HEK293 (cell line): ENCODE measurements around the gene PKD2L1.

Source experiments
- CTCF ChIA-PET: fragments of 350-600 bp; formaldehyde crosslinking; extraction: SDS; loops from one replicate; lab custom pipeline; 2021; ENCODE audit warnings: antibody characterized with exemption; lab: Yijun Ruan, JAX
- POLR2A ChIA-PET: fragments of 300-600 bp; formaldehyde crosslinking; extraction: SDS; loops from one replicate; lab custom pipeline; 2020; ENCODE audit warnings: antibody characterized with exemption, inconsistent platforms; lab: Yijun Ruan, JAX
- H3K27ac ChIP-seq: fragments of 200-500 bp; sonication (Bioruptor generic); 2 replicates; pipeline ENCODE4 v1.5.1; 2014; ENCODE audit warnings: low read depth, low read length, control low read depth, inconsistent platforms; ENCODE audit errors: extremely low read depth
- H3K36me3 ChIP-seq, 2 experiments: fragments of 200-500 bp in 1 of 2; sonication (Bioruptor generic) in 1 of 2; 1 replicate in 1 of 2; 2 replicates in 1 of 2; pipeline ENCODE4 v1.5.1; 2014 to 2017; ENCODE audit warnings: inconsistent platforms in 2 of 2, low read length in 2 of 2; ENCODE audit not compliant: control insufficient read depth in 2 of 2, insufficient read depth in 1 of 2
- H3K4me1 ChIP-seq: fragments of 200-500 bp; sonication (Bioruptor generic); 2 replicates; pipeline ENCODE4 v1.5.1; 2014; ENCODE audit warnings: mild to moderate bottlenecking, low read length, inconsistent platforms; ENCODE audit not compliant: control insufficient read depth, insufficient read depth
- H3K4me3 ChIP-seq: 2 replicates; pipeline ENCODE4 v1.5.1; 2011; ENCODE audit warnings: low read depth, mild to moderate bottlenecking, control low read depth, low read length, moderate library complexity
- H3K9me3 ChIP-seq: fragments of 200-500 bp; sonication (Bioruptor generic); 2 replicates; pipeline ENCODE4 v1.5.1; 2014; ENCODE audit warnings: low read depth, low read length, inconsistent platforms; ENCODE audit not compliant: control insufficient read depth, insufficient read depth
- GLIS1 ChIP-seq: fragments of 450-650 bp; formaldehyde crosslinking; IDR thresholded peaks from 2 replicates; pipeline ENCODE4 v1.5.1; 2016; ENCODE audit warnings: missing biosample characterization, missing genetic modification characterization
- KLF1 ChIP-seq: fragments of 450-650 bp; formaldehyde crosslinking; IDR thresholded peaks from 2 replicates; pipeline ENCODE4 v1.5.1; 2016; ENCODE audit warnings: missing biosample characterization, missing genetic modification characterization
- KLF9 ChIP-seq: fragments of 450-650 bp; formaldehyde crosslinking; IDR thresholded peaks from 2 replicates; pipeline ENCODE4 v1.5.1; 2016; ENCODE audit warnings: missing biosample characterization, missing genetic modification characterization, low read depth
- MYNN ChIP-seq: fragments of 450-650 bp; formaldehyde crosslinking; IDR thresholded peaks from 2 replicates; pipeline ENCODE4 v1.5.1; 2016; ENCODE audit warnings: missing biosample characterization, missing genetic modification characterization, borderline replicate concordance
- PRDM2 ChIP-seq: fragments of 450-650 bp; formaldehyde crosslinking; IDR thresholded peaks from 2 replicates; pipeline ENCODE4 v1.5.1; 2016; ENCODE audit warnings: missing biosample characterization, missing genetic modification characterization, borderline replicate concordance
- REPIN1 ChIP-seq: fragments of 450-650 bp; formaldehyde crosslinking; IDR thresholded peaks from 2 replicates; pipeline ENCODE4 v1.5.1; 2017; ENCODE audit warnings: missing biosample characterization, missing genetic modification characterization, low read depth
- ZBTB48 ChIP-seq: fragments of 450-650 bp; formaldehyde crosslinking; IDR thresholded peaks from 2 replicates; pipeline ENCODE4 v1.5.1; 2016; ENCODE audit warnings: missing biosample characterization, missing genetic modification characterization
- ZFP69B ChIP-seq: fragments of 450-650 bp; formaldehyde crosslinking; IDR thresholded peaks from 2 replicates; pipeline ENCODE4 v1.5.1; 2016; ENCODE audit warnings: missing biosample characterization, missing genetic modification characterization
- ZIC2 ChIP-seq: fragments of 450-650 bp; formaldehyde crosslinking; IDR thresholded peaks from 2 replicates; pipeline ENCODE4 v1.5.1; 2016; ENCODE audit warnings: missing biosample characterization, missing genetic modification characterization
- ZNF24 ChIP-seq: fragments of 450-650 bp; formaldehyde crosslinking; IDR thresholded peaks from 2 replicates; pipeline ENCODE4 v1.5.1; 2016; ENCODE audit warnings: missing biosample characterization, missing genetic modification characterization
- ZNF335 ChIP-seq: fragments of 450-650 bp; formaldehyde crosslinking; conservative IDR thresholded peaks from 2 replicates; pipeline ENCODE4 v1.5.1; 2016; ENCODE audit warnings: missing biosample characterization, missing genetic modification characterization
- ZNF341 ChIP-seq: fragments of 450-650 bp; formaldehyde crosslinking; IDR thresholded peaks from 2 replicates; pipeline ENCODE4; 2016; ENCODE audit warnings: low read depth, missing biosample characterization, missing genetic modification characterization
- ZNF366 ChIP-seq: fragments of 450-650 bp; formaldehyde crosslinking; conservative IDR thresholded peaks from 2 replicates; pipeline ENCODE4 v1.5.1; 2016; ENCODE audit warnings: missing biosample characterization, missing genetic modification characterization
- ZNF544 ChIP-seq: fragments of 450-650 bp; formaldehyde crosslinking; IDR thresholded peaks from 2 replicates; pipeline ENCODE4 v1.5.0; 2017; ENCODE audit warnings: missing biosample characterization, missing genetic modification characterization
- ZNF596 ChIP-seq: fragments of 450-650 bp; IDR thresholded peaks from 2 replicates; pipeline ENCODE4 v1.5.0; 2018; ENCODE audit warnings: missing biosample characterization, mild to moderate bottlenecking, missing genetic modification characterization, moderate library complexity
- ZNF610 ChIP-seq: fragments of 450-650 bp; formaldehyde crosslinking; IDR thresholded peaks from 2 replicates; pipeline ENCODE4 v1.5.1; 2016; ENCODE audit warnings: missing biosample characterization, missing genetic modification characterization, borderline replicate concordance
- ZNF704 ChIP-seq: fragments of 450-650 bp; formaldehyde crosslinking; IDR thresholded peaks from 2 replicates; pipeline ENCODE4 v1.5.1; 2016; ENCODE audit warnings: missing biosample characterization, missing genetic modification characterization
- ZNF843 ChIP-seq: fragments of 450-650 bp; formaldehyde crosslinking; IDR thresholded peaks from 2 replicates; pipeline ENCODE4 v1.5.1; 2016; ENCODE audit warnings: missing biosample characterization, missing genetic modification characterization
- ZSCAN16 ChIP-seq: fragments of 450-650 bp; formaldehyde crosslinking; IDR thresholded peaks from 2 replicates; pipeline ENCODE4 v1.5.1; 2016; ENCODE audit warnings: missing biosample characterization, missing genetic modification characterization
- ZSCAN23 ChIP-seq: fragments of 450-650 bp; formaldehyde crosslinking; IDR thresholded peaks from 2 replicates; pipeline ENCODE4 v1.5.1; 2016; ENCODE audit warnings: missing biosample characterization, missing genetic modification characterization
- TF ChIP-seq, protein P1 (sequence below): fragments of 450-650 bp; formaldehyde crosslinking; IDR thresholded peaks from 2 replicates; pipeline ENCODE4 v1.5.1; 2016; ENCODE audit warnings: missing biosample characterization, missing genetic modification characterization
- TF ChIP-seq, protein P2 (sequence below): fragments of 450-650 bp; formaldehyde crosslinking; IDR thresholded peaks from 2 replicates; pipeline ENCODE4 v1.5.1; 2016; ENCODE audit warnings: missing biosample characterization, missing genetic modification characterization

Gene PKD2L1

GRCh38 chr10:100340948-100341847 lies 11.2 kb upstream of the PKD2L1 start:
- POLR2A ChIA-PET: interaction anchor here (0.6 kb wide), 1 partner anchor 404 kb away, joined by 8 read pairs; the partner anchor contains the start of gene PAX2
- H3K36me3 ChIP-seq: no peaks in the 10 kb centered on the region
- no peak for TF ChIP-seq ZFP69B (tag by site-specific recombination)
- TF ChIP-seq ZBTB48 (tag by site-specific recombination): no peak
- TF ChIP-seq MYNN: no peak
- no peak for TF ChIP-seq ZNF24 (tag by site-specific recombination)
- TF ChIP-seq PRDM2 (tag by site-specific recombination): no peak
- no peak for TF ChIP-seq KLF1 (tag by site-specific recombination)
- no peak for TF ChIP-seq ZNF596 (tag by site-specific recombination)
- TF ChIP-seq ZNF843 (tag by site-specific recombination): no peak
- TF ChIP-seq REPIN1 (tag by site-specific recombination): no peak
- TF ChIP-seq ZNF335 (tag by site-specific recombination): peak; percentile 64
- TF ChIP-seq, protein P1, sequence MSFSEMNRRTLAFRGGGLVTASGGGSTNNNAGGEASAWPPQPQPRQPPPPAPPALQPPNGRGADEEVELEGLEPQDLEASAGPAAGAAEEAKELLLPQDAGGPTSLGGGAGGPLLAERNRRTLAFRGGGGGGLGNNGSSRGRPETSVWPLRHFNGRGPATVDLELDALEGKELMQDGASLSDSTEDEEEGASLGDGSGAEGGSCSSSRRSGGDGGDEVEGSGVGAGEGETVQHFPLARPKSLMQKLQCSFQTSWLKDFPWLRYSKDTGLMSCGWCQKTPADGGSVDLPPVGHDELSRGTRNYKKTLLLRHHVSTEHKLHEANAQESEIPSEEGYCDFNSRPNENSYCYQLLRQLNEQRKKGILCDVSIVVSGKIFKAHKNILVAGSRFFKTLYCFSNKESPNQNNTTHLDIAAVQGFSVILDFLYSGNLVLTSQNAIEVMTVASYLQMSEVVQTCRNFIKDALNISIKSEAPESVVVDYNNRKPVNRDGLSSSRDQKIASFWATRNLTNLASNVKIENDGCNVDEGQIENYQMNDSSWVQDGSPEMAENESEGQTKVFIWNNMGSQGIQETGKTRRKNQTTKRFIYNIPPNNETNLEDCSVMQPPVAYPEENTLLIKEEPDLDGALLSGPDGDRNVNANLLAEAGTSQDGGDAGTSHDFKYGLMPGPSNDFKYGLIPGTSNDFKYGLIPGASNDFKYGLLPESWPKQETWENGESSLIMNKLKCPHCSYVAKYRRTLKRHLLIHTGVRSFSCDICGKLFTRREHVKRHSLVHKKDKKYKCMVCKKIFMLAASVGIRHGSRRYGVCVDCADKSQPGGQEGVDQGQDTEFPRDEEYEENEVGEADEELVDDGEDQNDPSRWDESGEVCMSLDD (tag by site-specific recombination): no peak
- TF ChIP-seq ZSCAN23 (tag by site-specific recombination): no peak
- no peak for TF ChIP-seq ZNF544
- TF ChIP-seq ZSCAN16 (tag by site-specific recombination): peak; percentile 95
- no peak for TF ChIP-seq KLF9
- peak; percentile 96 for TF ChIP-seq ZIC2 (tag by site-specific recombination)
- TF ChIP-seq, protein P2, sequence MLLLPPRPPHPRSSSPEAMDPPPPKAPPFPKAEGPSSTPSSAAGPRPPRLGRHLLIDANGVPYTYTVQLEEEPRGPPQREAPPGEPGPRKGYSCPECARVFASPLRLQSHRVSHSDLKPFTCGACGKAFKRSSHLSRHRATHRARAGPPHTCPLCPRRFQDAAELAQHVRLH: no peak
- TF ChIP-seq ZNF341 (tag by site-specific recombination): no peak
- no peak for TF ChIP-seq ZNF610
- TF ChIP-seq GLIS1 (tag by site-specific recombination): 0 out of 2 replicates have a peak, but pooled peaks have one; percentile 16
- no peak for TF ChIP-seq ZNF366 (tag by site-specific recombination)
- TF ChIP-seq ZNF704: no peak
- TF ChIP-seq, all 188 proteins: peak for 4
- Histone ChIP-seq H3K9me3 (no peaks in the 10 kb centered on the region), H3K4me3 (no peak overlapping the region), H3K4me1 (0 out of 2 replicates have a peak, but pooled peaks cover 3% of the 10 kb centered on the region), H3K27ac (no peak overlapping the region)
- CTCF ChIA-PET: interaction anchor here (0.6 to 20.2 kb wide), 20 partner anchors 9 to 537 kb away, joined by 3 to 342 read pairs (median 3); no protein-coding TSS in a partner anchor
